ENCODE measurements around the gene CEACAM18.
A peak's percentile ranks its signal among the peaks of the same experiment; 100 is the strongest.
"Not testable (repeated sequence)": the region's sequence is repeated elsewhere in the genome, so short reads cannot be mapped to it uniquely, and the experiment has no call there.

The CEACAM18 gene

DNA sequence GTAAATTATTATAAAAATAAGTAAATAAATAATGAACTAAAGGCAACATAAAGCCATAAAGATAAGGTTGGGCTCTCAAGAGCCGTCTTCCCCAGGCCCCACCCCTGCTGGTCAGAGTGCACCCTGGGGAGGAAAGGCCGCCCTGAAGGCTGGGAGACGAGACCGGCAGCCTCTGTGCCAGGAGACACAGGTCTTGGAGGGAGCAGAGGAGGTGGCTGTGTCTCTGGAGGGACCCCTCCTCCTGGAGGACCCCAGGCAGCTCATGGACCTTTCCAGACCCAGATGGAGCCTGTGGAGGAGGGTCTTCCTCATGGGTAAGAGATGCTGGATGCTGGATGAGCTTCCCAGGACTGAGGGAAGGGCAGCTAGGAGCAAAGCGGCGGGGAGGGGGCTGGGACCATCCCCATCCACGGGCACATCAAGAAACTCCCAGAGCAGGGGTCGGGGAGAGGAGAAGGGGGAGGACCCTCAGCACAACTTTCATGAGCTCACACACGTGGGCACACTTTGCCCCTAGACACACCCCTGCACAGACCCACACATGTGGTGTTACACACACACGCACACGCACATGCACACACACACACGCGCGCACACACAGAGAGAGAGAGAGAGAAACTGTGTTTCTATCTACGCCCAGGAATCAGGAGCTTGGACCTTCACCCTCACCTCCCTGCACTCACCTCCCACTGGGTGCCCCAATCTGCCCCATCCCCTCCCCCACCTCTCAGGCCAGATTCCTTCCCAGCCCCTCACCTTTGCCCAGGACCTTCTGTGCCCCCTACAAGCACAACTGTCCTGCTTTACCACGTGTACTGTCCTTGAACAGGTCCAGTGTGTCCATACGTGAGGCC lies at the start of gene CEACAM18:
CEACAM18 (plus strand) TSS at position 159 of the 854 bp plus-strand sequence.
- no peak for DNase-seq
- in situ Hi-C loops (cut with MboI; ENCODE audit: low pct_unique_long_range_greater_than_20kb, low sequenced_read_pairs), result no loop called here

DNA sequence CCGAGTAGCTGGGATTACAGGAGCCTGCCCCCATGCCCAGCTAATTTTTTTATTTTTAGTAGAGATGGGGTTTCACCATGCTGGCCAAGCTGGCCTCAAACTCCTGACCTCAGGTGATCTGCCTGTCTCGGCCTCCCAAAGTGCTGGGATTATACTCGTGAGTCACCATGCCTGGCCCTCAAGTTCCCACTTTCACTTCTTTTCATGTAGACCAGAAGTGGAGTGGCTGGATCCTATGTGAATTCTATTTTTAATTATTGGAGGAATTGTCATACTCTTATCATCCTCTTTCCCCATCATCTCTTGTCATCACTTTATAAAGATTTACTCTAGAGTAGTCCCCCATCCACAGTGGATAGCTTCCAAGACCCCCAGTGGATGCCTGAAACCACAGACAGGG lies 48.1 kb upstream of the CEACAM18 start:
- in situ Hi-C loops (cut with MboI; ENCODE audit: low pct_unique_long_range_greater_than_20kb, low sequenced_read_pairs), result no loop called here
- DNase-seq, result no peak

GRCh38 chr19:51431124-51431523 lies 47.2 kb upstream of the CEACAM18 start:
- in situ Hi-C loops (cut with MboI; ENCODE audit: low pct_unique_long_range_greater_than_20kb, low sequenced_read_pairs), result no loop called here
- DNase-seq, result no peak

- DNase-seq, result no peak
- in situ Hi-C loops (cut with MboI; ENCODE audit: low pct_unique_long_range_greater_than_20kb, low sequenced_read_pairs), result no loop called here
These were observed 45.3 kb upstream of the CEACAM18 start for GRCh38 chr19:51433043-51433442.

DNA sequence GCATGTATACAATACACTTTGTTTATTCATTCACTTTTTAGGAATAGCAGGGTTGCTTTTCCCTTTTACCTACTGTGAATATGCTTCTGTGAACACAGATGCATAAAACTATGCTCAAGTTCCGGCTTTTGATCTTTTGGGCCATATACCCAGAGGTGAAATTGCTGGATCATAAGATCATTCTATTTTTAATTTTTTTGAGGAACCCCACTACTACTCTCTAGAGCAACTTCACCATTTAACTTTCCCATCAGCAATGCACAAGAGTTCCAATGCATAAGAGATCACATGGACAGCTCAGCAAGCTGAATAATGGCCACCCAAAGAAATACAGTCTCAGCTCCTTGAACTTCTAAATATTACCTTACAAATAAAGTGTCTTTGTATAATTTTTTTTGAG lies 43.9 kb upstream of the CEACAM18 start:
- in situ Hi-C loops (cut with MboI; ENCODE audit: low pct_unique_long_range_greater_than_20kb, low sequenced_read_pairs), result no loop called here

GRCh38 chr19:51439021-51439465 lies 39.3 kb upstream of the CEACAM18 start:
- in situ Hi-C loops (cut with MboI; ENCODE audit: low pct_unique_long_range_greater_than_20kb, low sequenced_read_pairs), result no loop called here
- DNase-seq, result peak; percentile 64

More for the DNA sequence above, 43.9 kb upstream of the CEACAM18 start:
- no peak for DNase-seq

DNA sequence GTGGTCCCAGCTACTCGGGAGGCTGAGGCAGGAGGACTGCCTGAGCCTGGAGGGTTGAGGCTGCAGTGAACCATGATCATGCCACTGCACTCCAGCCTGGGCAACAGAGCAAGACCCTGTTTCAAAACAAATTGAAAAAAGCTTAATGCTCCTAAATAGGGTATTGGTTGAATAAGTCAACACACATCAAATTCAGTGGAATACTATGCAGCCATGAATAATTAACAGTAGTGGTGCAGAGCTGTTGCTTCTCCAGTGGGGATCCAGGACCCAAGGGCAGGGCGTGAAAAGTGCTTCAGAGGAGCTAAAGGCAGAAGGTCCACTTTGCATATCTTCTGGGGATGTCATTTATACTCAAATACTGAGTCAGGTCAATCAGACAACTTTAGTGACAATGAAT lies 38.3 kb upstream of the CEACAM18 start:
- in situ Hi-C loops (cut with MboI; ENCODE audit: low pct_unique_long_range_greater_than_20kb, low sequenced_read_pairs), result no loop called here
- DNase-seq, result no peak

DNA sequence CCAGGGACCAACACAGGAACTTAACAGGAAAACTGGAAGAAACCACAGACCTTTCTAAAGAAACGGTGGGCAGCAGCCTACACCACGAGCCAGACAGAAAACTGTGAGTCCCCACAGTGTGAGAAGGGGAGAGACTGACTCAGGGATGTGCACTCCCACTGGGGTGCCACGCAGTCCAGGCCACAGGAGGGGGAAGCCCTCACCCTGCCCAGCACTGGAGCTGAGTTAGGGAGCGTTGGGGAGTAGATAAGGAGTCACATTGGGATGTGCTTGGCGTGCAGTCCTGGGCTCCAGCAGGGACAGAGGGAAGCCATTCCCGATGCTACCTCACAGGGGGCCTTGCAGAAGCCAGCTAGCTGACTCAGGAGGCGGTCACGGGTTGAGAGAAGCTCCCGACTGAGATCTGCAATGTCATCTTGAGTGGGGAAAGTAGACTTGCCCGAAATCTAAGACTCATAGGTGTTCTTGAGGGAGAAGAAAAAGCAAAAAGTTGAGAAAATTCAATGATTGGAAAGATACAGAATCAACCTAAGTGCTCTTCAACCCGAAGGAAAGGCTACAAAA lies 37.4 kb upstream of the CEACAM18 start:
- in situ Hi-C loops (cut with MboI; ENCODE audit: low pct_unique_long_range_greater_than_20kb, low sequenced_read_pairs), result no loop called here
- no peak for DNase-seq

- in situ Hi-C loops (cut with MboI; ENCODE audit: low pct_unique_long_range_greater_than_20kb, low sequenced_read_pairs), result no loop called here
- peak; percentile 85 for DNase-seq
These were observed 36.6 kb upstream of the CEACAM18 start for GRCh38 chr19:51441410-51442390.

DNA sequence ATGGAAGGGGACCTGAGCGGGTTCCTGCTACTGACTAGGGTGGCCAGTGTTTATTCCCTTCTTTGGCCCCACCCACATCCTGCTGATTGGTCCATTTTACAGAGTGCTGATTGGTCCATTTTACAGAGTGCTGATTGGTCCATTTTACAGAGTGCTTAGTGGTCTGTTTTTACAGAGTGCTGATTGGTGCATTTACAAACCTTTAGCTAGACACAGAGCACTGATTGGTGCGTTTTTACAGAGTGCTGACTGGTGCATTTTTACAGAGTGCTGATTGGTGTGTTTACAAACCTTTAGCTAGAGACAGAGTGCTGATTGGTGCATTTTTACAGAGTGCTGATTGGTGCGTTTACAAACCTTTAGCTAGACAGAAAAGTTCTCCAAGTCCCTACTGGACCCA lies 30.8 kb upstream of the CEACAM18 start:
- DNase-seq; in situ Hi-C loops (cut with MboI; ENCODE audit: low pct_unique_long_range_greater_than_20kb, low sequenced_read_pairs): not testable (repeated sequence)

DNA sequence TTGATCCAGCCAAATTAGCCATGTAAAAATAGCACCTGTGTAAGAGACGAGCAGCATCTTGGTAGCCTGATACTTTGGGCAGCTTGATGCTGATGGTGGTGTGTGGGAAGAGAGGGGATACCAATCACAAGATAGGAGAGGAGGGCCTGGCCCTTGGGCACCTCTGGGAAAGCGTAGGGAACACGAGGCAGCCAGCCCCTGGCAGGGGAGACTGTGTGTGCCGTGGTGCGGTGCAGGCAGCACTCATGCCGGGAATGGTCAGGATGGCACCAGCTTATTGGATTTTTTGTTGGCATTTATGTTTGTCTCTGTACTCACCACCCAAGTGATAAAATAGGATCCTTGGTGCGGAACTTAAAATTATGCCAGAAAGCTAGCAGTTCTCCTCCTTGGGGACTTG lies 30.3 kb upstream of the CEACAM18 start:
- in situ Hi-C loops (cut with MboI; ENCODE audit: low pct_unique_long_range_greater_than_20kb, low sequenced_read_pairs), result no loop called here
- DNase-seq, result no peak

DNA sequence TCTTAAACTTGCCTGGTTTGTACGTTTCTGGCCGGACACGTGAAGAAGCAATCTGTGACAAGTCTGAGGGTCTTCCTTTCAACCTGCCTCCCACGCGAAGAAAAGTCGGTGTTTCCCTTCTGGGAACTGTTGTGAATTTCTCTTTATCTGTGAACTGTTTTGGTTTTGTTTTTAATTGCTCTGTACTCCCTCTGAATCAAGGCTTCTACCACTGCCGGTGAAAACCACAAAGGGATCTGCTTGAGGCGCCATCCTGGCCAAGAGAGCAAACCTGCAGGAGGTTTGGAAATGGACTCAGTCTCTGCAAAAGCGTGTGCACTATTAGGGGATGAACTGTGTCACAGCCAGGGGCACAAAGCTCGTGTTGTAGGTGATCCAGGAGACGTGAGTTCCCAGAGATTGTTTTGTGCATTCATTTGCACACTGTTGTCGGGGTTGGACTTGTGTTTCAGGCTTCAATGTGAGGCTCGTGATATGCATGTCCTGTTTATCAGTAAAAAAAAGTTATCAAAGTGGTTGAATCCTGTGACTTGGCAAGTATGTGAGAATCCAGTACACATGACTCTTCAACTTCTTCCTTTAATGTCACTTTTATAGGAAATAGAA lies 29.8 kb upstream of the CEACAM18 start:
- in situ Hi-C loops (cut with MboI; ENCODE audit: low pct_unique_long_range_greater_than_20kb, low sequenced_read_pairs), result no loop called here
- peak; percentile 96 for DNase-seq

DNA sequence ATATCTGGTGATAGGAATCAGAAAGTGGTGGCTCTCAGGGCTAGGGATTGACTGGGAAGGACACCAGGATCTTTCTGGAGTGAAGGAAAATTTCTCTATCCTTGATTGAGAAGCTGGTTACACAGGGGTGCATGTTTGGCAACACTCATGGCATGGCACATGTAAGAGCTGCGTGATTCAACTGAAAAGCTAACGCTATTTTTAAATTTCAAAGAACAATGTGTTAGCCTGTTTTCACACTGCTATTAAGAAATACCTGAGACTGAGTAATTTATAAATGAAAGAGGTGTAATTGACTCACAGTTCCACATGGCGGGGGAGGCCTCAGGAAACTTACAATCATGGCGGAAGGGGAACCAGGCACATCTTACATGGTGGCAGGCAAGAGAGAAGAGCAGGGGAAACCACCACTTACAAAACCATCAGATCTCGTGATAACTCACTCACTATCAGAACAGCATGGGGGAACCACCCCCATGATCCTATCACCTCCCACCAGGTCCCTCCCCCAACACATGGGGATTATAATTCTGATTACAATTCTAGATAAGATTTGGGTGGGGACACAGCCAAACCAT lies 27.5 kb upstream of the CEACAM18 start:
- in situ Hi-C loops (cut with MboI; ENCODE audit: low pct_unique_long_range_greater_than_20kb, low sequenced_read_pairs), result no loop called here
- peak; percentile 82 for DNase-seq

- in situ Hi-C loops (cut with MboI; ENCODE audit: low pct_unique_long_range_greater_than_20kb, low sequenced_read_pairs), result no loop called here
- DNase-seq, result no peak
These were observed 21.6 kb upstream of the CEACAM18 start for GRCh38 chr19:51456541-51457290.

DNA sequence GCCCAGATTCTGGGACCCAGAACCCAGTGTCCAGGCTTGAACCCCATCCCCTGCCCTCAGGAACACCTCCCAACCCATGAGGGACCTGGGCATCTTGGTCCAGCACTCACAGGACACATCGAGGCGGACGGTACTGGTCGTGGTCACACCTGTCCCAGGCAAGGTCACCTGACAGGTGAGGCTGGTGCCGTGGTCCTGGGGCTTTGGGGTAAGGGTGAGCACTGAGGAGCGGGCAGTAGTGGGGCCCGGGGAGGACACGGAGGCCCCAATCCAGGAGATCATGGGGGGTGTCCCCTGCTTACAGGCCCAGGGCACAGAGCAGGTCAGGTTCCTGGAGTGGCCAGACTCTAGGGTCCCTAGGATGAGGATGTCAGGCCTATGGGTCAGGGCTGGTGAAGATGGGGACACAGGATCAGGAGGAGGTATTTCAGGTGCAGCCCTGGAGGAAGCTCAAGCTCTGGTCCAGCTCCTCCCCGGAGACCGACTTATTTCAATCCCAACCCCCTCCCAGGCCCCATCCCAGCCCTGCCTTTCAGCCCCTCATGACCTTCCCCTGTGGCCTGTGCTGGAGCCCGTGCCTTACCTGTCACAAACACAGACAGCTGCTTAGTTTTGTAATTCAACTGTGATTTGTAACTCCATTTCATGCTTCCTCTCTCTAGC lies 20.9 kb upstream of the CEACAM18 start:
- in situ Hi-C loops (cut with MboI; ENCODE audit: low pct_unique_long_range_greater_than_20kb, low sequenced_read_pairs), result no loop called here
- no peak for DNase-seq

- in situ Hi-C loops (cut with MboI; ENCODE audit: low pct_unique_long_range_greater_than_20kb, low sequenced_read_pairs), result no loop called here
- no peak for DNase-seq
These were observed 20.2 kb upstream of the CEACAM18 start, which contains the start of gene SIGLEC8 for GRCh38 chr19:51458051-51458645. Gene SIGLEC8, minus strand, starts transcription at chr19:51458454. Its CDS starts 67 bp downstream, at chr19:51458387.

GRCh38 chr19:51458899-51459505 lies 19.3 kb upstream of the CEACAM18 start:
- in situ Hi-C loops (cut with MboI; ENCODE audit: low pct_unique_long_range_greater_than_20kb, low sequenced_read_pairs), result no loop called here
- no peak for DNase-seq
